PC-9 (cell line): ENCODE measurements around the gene HTR1A. TPM values are rescaled to one million over a fixed set of nuclear protein-coding genes. Genes with fewer than 3 reads are reported as not detected.

Experiments used
- BruUV-seq: library from RNA; stranded (reverse); fragments of 400-500 nt; replicated peaks from 2 replicates; lab custom pipeline; 2021; lab: Mats Ljungman, UMichigan
- CTCF ChIA-PET: fragments of 300-600 bp; sonication (Branson Sonifier 250); formaldehyde crosslinking; loops from one replicate; lab custom pipeline; 2022; ENCODE audit warnings: antibody characterized with exemption; lab: Charles Lee
- POLR2A ChIA-PET: fragments of 300-600 bp; sonication (Branson Sonifier 250); formaldehyde crosslinking; loops from one replicate; lab custom pipeline; 2022; ENCODE audit warnings: antibody characterized with exemption; ENCODE audit not compliant: unreplicated experiment; lab: Charles Lee
- DNase-seq, 2 experiments: peaks; one replicate each; pipeline versions ENCODE4 v3.0.0 to v3.0.0-alpha.2; 2015 to 2022; ENCODE audit warnings: mixed read lengths in 1 of 2
- H2AFZ ChIP-seq: fragments of 200-600 bp; sonication (generic); 2 replicates; pipeline ENCODE4 v1.8.1; 2017; ENCODE audit warnings: antibody characterized with exemption
- H3F3A ChIP-seq: fragments of 200-600 bp; sonication (generic); 2 replicates; pipeline ENCODE4 v1.8.1; 2017; ENCODE audit warnings: antibody characterized with exemption, mild to moderate bottlenecking, low read depth; ENCODE audit not compliant: insufficient read depth
- H3K27ac ChIP-seq: fragments of 200-600 bp; sonication (generic); 2 replicates; pipeline ENCODE4 v1.6.1; 2016; ENCODE audit warnings: mixed run types
- H3K27me3 ChIP-seq: fragments of 200-600 bp; sonication (generic); 2 replicates; pipeline ENCODE4 v1.6.1; 2016; ENCODE audit warnings: low read depth, mixed run types; ENCODE audit not compliant: insufficient read depth
- H3K36me3 ChIP-seq: fragments of 200-600 bp; sonication (generic); 2 replicates; pipeline ENCODE4 v1.6.1; 2016; ENCODE audit warnings: low read depth, mixed run types
- H3K4me1 ChIP-seq: fragments of 200-600 bp; sonication (generic); replicated peaks from 2 replicates; pipeline ENCODE4 v1.6.1; 2016; ENCODE audit warnings: mixed run types; ENCODE audit not compliant: insufficient read depth
- H3K4me2 ChIP-seq: fragments of 200-600 bp; sonication (generic); 2 replicates; pipeline ENCODE4 v1.6.1; 2017; ENCODE audit warnings: mixed run types
- H3K4me3 ChIP-seq: fragments of 200-600 bp; sonication (generic); 2 replicates; pipeline ENCODE4 v1.6.1; 2016; ENCODE audit warnings: mixed run types
- H3K79me2 ChIP-seq: fragments of 200-600 bp; sonication (generic); 2 replicates; pipeline ENCODE4 v1.6.1; 2017; ENCODE audit warnings: low read depth, mixed run types
- H3K9me2 ChIP-seq: fragments of 200-600 bp; sonication (generic); 2 replicates; pipeline ENCODE4 v1.8.1; 2017; ENCODE audit warnings: mild to moderate bottlenecking; ENCODE audit not compliant: insufficient read depth
- H3K9me3 ChIP-seq: fragments of 200-600 bp; sonication (generic); 2 replicates; pipeline ENCODE4 v1.8.1; 2016; ENCODE audit warnings: low read depth; ENCODE audit not compliant: insufficient read depth
- H4K20me1 ChIP-seq: fragments of 200-600 bp; sonication (generic); 2 replicates; pipeline ENCODE4 v1.8.1; 2017; ENCODE audit not compliant: insufficient read depth
- EZH2 ChIP-seq: fragments of 200-600 bp; sonication (generic); IDR thresholded peaks from 2 replicates; pipeline ENCODE4 v1.8.0; 2017; ENCODE audit warnings: antibody characterized with exemption, low read depth
- intact Hi-C: fragments of 100-400 bp; cut with micrococcal nuclease; formaldehyde crosslinking; loops from one replicate; pipeline ENCODE4 v1.10.0; 2022; ENCODE audit not compliant: unreplicated experiment
- total RNA-seq: library from RNA; stranded (reverse); gene quantifications from 2 replicates; pipeline ENCODE4 v1.2.3, GENCODE V29; 2021
- TF ChIP-seq, protein P1 (sequence below): fragments of 200-600 bp; sonication (generic); conservative IDR thresholded peaks from 2 replicates; pipeline ENCODE4 v1.6.1; 2017; ENCODE audit warnings: mixed run types, antibody characterized with exemption, mild to moderate bottlenecking, moderate library complexity

HTR1A gene
- total RNA-seq, 1 experiment from 2014 or later: not detected

DNA sequence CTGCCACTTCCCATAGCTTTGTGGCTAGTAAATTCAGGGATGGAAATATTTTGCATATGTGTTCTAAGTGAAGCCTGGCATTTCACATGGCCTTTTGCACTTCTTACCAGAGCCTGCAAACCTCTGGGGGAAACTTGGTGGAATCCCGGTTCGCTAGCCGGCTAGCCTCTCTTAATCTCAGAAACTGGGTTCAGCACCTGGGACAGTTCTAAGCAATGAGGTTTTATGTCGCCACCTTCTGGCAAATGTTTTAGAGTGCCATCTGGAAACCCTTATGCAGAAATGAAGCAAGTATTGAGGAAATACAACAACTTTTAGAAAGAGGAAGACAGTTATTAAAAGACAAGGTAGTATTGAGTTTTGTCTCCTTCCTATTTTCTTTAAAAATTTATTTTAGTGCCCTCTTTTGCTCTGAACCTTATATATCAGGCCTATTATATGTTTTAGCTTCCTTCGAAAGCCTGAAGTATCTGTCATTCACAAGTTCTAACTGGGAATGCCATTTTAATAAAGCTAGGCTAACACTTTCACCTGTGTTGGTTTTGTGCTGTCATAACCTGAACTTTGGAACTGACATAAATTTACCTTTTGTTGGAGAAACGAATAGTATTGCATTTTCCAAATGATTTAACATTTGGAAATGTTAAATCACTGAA is 963 bp upstream of the HTR1A start:
- BruUV-seq: no TSS peak
- CTCF ChIA-PET: interaction anchor here (0.7 kb wide), 1 partner anchor 39 kb away, joined by 5 read pairs; no protein-coding TSS in a partner anchor

GRCh38 chr5:63961598-63962161 is 565 bp downstream of the HTR1A start:
- CTCF ChIA-PET: no interaction called here

More for the DNA sequence above, 963 bp upstream of the HTR1A start:
- Histone ChIP-seq H3K27me3 (no peaks in the 10 kb centered on the region), H3K4me3 (no peak overlapping the region), H3K36me3 (no peaks in the 10 kb centered on the region), H3K4me2 (no peak overlapping the region), H4K20me1 (0 out of 2 replicates have a peak, but pooled peaks cover 3% of the 10 kb centered on the region), H3K27ac (no peak overlapping the region), H3K79me2 (no peaks in the 10 kb centered on the region), H2AFZ (no peak overlapping the region), H3K9me3 (no peaks in the 10 kb centered on the region), H3F3A (no peaks in the 10 kb centered on the region), H3K4me1 (no peaks in the 10 kb centered on the region), H3K9me2 (no peaks in the 10 kb centered on the region)
- POLR2A ChIA-PET: no interaction called here
- peak; percentile 15 to 43 for DNase-seq
- TF ChIP-seq, protein P1, sequence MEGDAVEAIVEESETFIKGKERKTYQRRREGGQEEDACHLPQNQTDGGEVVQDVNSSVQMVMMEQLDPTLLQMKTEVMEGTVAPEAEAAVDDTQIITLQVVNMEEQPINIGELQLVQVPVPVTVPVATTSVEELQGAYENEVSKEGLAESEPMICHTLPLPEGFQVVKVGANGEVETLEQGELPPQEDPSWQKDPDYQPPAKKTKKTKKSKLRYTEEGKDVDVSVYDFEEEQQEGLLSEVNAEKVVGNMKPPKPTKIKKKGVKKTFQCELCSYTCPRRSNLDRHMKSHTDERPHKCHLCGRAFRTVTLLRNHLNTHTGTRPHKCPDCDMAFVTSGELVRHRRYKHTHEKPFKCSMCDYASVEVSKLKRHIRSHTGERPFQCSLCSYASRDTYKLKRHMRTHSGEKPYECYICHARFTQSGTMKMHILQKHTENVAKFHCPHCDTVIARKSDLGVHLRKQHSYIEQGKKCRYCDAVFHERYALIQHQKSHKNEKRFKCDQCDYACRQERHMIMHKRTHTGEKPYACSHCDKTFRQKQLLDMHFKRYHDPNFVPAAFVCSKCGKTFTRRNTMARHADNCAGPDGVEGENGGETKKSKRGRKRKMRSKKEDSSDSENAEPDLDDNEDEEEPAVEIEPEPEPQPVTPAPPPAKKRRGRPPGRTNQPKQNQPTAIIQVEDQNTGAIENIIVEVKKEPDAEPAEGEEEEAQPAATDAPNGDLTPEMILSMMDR: peak; percentile 69
- no peak for TF ChIP-seq EZH2
- intact Hi-C loops: loop anchor here (1.0 kb wide), 1 partner anchor 562 kb away; no protein-coding TSS in a partner anchor

DNA sequence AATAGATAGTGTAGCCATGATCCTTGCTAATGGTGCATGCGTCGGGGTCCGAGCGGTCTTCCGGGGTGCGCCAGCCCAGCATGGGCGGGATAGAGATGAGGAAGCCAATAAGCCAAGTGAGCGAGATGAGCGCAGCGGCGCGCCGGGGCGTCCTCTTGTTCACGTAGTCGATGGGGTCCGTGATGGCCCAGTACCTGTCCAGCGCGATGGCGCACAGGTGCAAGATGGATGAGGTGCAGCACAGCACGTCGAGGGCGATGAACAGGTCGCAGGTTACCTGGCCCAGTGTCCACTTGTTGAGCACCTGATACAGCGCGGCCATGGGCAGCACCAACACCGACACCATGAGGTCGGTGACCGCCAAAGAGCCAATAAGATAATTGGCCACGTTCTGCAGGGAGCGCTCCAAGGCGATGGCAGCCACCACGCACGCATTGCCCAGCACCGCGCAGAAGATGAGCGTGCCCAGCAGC is 1.1 kb downstream of the HTR1A start:
- no peaks in the 10 kb centered on the region for H3F3A ChIP-seq
- H3K27me3 ChIP-seq: no peaks in the 10 kb centered on the region
- H3K4me1 ChIP-seq: no peaks in the 10 kb centered on the region
- no peak overlapping the region for H3K4me3 ChIP-seq
- no TSS peak for BruUV-seq
- no peak overlapping the region for H3K27ac ChIP-seq
- ChIA-PET CTCF (no interaction called here), POLR2A (no interaction called here)
- 0 out of 2 replicates have a peak, but pooled peaks cover 3% of the 10 kb centered on the region for H4K20me1 ChIP-seq
- H3K9me3 ChIP-seq: no peaks in the 10 kb centered on the region
- H3K36me3 ChIP-seq: no peaks in the 10 kb centered on the region
- H2AFZ ChIP-seq: no peak overlapping the region
- no peak overlapping the region for H3K4me2 ChIP-seq
- no peak for DNase-seq
- no peaks in the 10 kb centered on the region for H3K9me2 ChIP-seq
- intact Hi-C loops: no loop called here
- H3K79me2 ChIP-seq: no peaks in the 10 kb centered on the region
- no peak for TF ChIP-seq EZH2
- TF ChIP-seq, protein P1: no peak

More at GRCh38 chr5:63961598-63962161, 565 bp downstream of the HTR1A start:
- TF ChIP-seq, protein P1: no peak
- no peak for TF ChIP-seq EZH2
- no peak overlapping the region for H3K27ac ChIP-seq
- H3K79me2 ChIP-seq: no peaks in the 10 kb centered on the region
- H3K4me1 ChIP-seq: no peaks in the 10 kb centered on the region
- H3K9me2 ChIP-seq: no peaks in the 10 kb centered on the region
- H3K9me3 ChIP-seq: no peaks in the 10 kb centered on the region
- no peak overlapping the region for H3K4me3 ChIP-seq
- H3K4me2 ChIP-seq: no peak overlapping the region
- no peak overlapping the region for H2AFZ ChIP-seq
- H4K20me1 ChIP-seq: 0 out of 2 replicates have a peak, but pooled peaks cover 3% of the 10 kb centered on the region
- POLR2A ChIA-PET: no interaction called here
- DNase-seq: no peak
- intact Hi-C loops: no loop called here
- H3K27me3 ChIP-seq: no peaks in the 10 kb centered on the region
- BruUV-seq: no TSS peak
- H3F3A ChIP-seq: no peaks in the 10 kb centered on the region
- no peaks in the 10 kb centered on the region for H3K36me3 ChIP-seq
